HG03108 (cell line): ENCODE results near the gene DUSP8.

ENCODE experiments used
- ATAC-seq: cut with Tn5 transposase; IDR thresholded peaks from one replicate; pipeline ENCODE4 v1.9.1; 2021; ENCODE audit warnings: moderate library complexity; ENCODE audit not compliant: unreplicated experiment

DUSP8 gene

GRCh38 chr11:1504581-1505290 lies 67.3 kb downstream of the DUSP8 start:
- ATAC-seq, result no peak

DNA sequence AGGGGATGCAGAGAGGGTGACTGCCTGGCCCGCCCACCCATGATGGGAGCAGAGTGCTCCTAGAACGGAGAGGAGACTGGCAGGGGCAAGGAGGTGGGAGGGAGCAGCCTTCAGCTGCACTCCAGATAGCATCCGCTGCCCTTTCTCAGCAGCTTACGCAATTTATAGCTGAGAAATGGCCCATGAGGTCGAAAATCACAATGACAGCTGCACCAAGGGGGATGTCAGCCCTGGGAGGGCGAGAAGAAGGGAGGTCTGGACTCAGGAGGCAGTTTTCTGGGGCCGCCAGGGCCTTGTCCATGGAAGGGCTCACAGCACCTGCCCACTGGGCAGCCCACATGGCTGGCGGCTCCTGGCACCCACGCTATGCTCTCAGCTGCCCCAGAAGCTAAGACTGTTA lies 67.9 kb downstream of the DUSP8 start:
- ATAC-seq, result no peak
